Fibroblast of the aortic adventitia (primary cell): ENCODE measurements around the gene CCDC69. TPM values are rescaled to one million over a fixed set of nuclear protein-coding genes. Genes with fewer than 3 reads are reported as not detected.
"Not testable (repeated sequence)": the region's sequence is repeated elsewhere in the genome, so short reads cannot be mapped to it uniquely, and the experiment has no call there.

ENCODE experiments used
- DNase-seq: peaks from one replicate; pipeline ENCODE4 v3.0.0-alpha.2; 2010; ENCODE audit warnings: low read depth
- H3K4me3 ChIP-seq: 2 replicates; pipeline ENCODE4 v1.5.1; 2011; ENCODE audit warnings: low read depth, mild to moderate bottlenecking, control low read depth, low read length, moderate library complexity
- total RNA-seq: library from RNA; depleted of rRNA; stranded (reverse); fragments of >200 nt; gene quantifications from 2 replicates; pipeline ENCODE4 v1.2.3, GENCODE V29; 2012; ENCODE audit warnings: low replicate concordance
- TF ChIP-seq, protein P1 (sequence below): IDR thresholded peaks from 2 replicates; pipeline ENCODE4 v1.5.1; 2011; ENCODE audit warnings: mild to moderate bottlenecking, low read length, control low read depth, inconsistent platforms; ENCODE audit not compliant: insufficient read depth

CCDC69 gene
- total RNA-seq, 1 donor, result 1.5 TPM

DNA sequence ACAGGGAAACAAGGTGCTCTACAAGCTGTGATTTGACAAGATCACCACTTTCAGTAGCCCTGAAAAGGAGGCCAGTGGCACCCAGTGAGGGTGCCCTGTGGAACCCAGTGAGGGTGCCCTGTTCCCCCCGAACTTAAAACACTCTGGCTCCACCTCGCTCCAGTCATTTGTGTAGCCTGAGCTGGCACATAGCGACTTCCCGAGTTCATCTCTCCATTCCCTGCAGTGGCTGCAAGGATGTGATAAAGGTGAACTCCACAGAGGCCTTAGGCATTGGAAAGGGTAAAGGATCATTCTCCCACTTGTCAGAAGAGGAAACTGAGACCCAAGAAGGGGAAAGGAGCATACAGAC lies 44.4 kb downstream of the CCDC69 start:
- TF ChIP-seq, protein P1, sequence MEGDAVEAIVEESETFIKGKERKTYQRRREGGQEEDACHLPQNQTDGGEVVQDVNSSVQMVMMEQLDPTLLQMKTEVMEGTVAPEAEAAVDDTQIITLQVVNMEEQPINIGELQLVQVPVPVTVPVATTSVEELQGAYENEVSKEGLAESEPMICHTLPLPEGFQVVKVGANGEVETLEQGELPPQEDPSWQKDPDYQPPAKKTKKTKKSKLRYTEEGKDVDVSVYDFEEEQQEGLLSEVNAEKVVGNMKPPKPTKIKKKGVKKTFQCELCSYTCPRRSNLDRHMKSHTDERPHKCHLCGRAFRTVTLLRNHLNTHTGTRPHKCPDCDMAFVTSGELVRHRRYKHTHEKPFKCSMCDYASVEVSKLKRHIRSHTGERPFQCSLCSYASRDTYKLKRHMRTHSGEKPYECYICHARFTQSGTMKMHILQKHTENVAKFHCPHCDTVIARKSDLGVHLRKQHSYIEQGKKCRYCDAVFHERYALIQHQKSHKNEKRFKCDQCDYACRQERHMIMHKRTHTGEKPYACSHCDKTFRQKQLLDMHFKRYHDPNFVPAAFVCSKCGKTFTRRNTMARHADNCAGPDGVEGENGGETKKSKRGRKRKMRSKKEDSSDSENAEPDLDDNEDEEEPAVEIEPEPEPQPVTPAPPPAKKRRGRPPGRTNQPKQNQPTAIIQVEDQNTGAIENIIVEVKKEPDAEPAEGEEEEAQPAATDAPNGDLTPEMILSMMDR, result no peak
- H3K4me3 ChIP-seq, result no peak overlapping the region
- no peak for DNase-seq

DNA sequence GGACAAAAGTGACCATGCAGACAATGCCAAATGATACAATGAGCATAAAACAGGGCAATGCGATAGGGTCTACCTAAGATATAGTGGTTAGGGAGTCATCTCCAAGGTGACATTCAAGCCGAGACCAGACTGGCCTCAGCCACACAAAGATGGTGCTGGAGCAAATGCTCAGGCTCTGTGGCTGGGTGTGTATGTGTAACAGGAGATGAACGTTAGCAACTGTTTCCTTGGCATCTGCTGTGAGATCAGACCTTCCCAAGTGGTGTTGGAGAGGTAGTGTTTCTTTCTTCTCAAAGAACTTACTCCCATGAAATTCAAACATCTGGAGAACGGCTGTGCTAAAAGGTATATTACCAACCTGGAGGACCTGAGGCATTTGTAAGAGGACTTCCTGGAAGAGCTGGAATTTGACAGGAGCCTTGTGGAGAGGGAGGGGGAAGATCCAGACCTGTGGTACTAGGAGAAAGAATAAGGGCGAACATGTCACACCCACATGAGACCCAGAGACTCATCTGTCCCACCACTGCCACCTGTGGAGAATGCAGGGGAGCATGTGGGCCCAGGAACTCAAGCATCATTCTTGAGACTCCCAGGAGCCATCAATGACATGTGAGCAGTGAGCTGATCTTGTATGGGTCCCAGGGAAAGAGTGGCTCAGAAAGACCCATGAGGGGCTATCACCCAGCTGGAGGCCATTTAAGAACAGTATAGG lies 45.0 kb downstream of the CCDC69 start:
- TF ChIP-seq, protein P1, result no peak
- DNase-seq, result no peak
- H3K4me3 ChIP-seq, result no peak overlapping the region

DNA sequence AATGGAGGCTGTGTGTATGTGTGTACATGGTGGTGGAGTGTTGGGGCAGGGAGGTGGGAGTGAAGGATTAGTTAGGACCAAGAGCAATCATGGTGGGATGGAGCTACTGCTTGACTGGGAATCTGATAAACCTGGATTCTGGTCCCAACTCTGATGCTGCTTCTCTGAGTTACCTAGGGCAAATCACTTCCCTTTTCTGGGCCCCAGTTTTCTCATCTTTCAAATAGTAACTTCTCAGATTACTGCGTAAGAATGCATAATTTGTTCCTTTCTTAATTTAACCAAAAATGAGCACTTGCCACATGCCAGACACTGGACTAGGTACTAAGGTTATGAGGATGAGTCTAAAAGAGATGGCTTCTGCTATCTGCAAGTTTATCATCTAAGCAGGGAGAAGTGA lies 45.5 kb downstream of the CCDC69 start:
- TF ChIP-seq, protein P1, result no peak

DNA sequence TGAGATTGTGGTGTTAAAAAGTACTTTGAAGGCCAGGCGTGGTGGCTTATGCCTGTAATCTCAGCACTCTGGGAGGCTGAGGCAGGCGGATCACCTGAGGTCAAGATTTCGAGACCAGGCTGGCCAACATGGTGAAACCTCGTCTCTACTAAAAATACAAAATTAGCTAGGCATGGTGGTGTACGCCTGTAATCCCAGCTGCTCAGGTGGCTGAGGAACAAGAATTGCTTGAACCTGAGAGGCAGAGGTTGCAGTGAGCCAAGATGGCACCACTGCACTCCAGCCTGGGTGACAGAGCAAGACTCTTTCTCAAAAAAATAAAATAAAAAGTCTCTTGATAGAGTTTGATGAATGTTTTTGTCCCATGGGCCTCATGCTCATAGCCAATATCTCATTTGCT lies 47.6 kb downstream of the CCDC69 start:
- not testable (repeated sequence) for H3K4me3 ChIP-seq, DNase-seq

More for the DNA sequence above, 45.5 kb downstream of the CCDC69 start:
- no peak for DNase-seq
- H3K4me3 ChIP-seq, result no peak overlapping the region

DNA sequence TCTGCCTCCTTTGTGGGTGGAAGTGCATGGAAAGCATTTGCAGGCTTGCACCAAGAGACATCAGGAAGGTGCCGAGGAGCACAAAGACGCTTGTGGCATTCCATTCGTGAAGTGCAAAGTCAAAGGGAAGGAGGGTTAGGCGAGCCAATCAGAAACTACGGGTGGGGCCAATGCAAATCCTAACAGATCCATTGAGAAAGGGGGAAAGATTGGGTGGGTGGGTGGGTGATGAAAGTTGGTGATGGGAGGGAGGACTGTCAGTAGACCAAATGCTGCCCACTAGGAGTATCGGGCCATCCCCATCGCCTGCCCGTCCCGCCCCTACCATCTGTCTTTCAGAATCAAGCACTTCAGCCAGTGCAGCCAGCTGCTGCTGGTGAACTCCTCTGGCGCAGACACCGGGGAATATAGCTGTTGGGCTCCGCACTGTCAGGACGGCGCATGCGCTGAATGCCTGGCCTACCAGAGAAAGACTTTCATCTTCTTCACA lies 49.2 kb downstream of the CCDC69 start:
- TF ChIP-seq, protein P1, result no peak
- no peak overlapping the region for H3K4me3 ChIP-seq
- DNase-seq, result no peak

DNA sequence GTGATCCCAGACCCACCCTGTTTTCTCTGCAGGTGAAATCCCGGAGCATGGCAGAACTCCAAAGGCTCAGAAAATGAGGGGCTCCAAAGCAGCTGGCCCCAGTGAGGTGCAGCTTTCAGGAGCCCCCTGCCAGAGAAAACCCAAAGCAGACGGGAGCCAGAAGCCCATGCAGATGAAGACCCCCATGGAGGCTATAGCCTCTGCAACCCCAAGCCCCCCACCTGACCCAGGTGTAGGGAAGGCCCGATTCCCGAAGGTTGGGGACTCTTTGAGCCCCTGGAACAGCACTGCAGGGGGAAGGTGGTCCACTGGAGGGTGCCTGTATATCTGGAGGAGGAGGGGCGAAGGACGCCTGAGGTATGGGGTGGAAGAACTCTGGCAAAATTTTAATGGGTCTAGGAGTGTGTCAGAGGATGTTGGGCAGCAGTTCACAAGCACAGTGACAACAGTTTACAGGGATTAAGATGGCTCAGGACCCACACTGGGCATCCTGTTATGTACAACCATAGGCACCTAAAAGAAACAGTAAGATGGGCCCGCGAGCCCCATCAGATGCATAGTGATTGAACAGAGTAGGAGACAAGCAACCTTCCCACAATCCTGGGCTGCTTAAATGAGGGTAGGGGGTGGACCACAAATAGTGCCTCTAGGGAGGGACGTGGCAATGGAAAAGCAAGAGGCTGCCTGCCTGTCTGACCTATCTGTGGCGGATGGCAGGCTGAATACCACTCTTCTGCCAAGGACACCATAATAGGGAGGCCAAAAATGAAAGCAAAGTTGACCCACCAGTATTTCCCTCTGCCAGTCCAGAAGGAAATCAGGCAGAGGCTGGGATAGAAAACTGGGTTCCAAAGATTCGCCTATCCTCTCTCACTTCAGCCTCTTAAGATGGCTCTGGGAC lies 49.9 kb downstream of the CCDC69 start:
- DNase-seq, result no peak
- H3K4me3 ChIP-seq, result no peak overlapping the region
- TF ChIP-seq, protein P1, result no peak

DNA sequence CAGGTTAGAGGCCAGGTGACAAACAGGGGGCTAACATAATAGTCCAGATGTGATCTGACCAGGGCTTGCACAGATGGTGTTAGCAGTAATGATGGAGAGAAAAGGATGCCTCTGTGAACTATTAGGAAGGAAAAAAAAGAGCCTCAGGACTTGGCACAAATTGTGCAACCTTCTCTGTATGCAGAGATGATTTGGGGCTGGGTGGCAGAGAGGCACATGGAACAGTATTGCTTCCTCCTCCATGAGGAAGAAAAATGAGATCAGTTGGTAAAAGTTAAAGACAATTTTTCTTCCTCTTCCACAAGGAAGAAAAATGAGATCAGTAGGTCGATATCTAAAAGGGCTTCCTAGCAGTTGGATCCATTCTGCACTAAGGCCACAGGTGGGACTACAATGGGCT lies 52.4 kb downstream of the CCDC69 start:
- H3K4me3 ChIP-seq, result no peak overlapping the region

More for the DNA sequence above, 52.4 kb downstream of the CCDC69 start:
- TF ChIP-seq, protein P1, result no peak
- no peak for DNase-seq
